PC-9 (cell line): ENCODE measurements around the gene TMEM179.

ENCODE experiments used
- EZH2 ChIP-seq: fragments of 200-600 bp; sonication (generic); IDR thresholded peaks from 2 replicates; pipeline ENCODE4 v1.8.0; 2017; ENCODE audit warnings: antibody characterized with exemption, low read depth
- TF ChIP-seq, protein P1 (sequence below): fragments of 200-600 bp; sonication (generic); conservative IDR thresholded peaks from 2 replicates; pipeline ENCODE4 v1.6.1; 2017; ENCODE audit warnings: mixed run types, antibody characterized with exemption, mild to moderate bottlenecking, moderate library complexity

DNA sequence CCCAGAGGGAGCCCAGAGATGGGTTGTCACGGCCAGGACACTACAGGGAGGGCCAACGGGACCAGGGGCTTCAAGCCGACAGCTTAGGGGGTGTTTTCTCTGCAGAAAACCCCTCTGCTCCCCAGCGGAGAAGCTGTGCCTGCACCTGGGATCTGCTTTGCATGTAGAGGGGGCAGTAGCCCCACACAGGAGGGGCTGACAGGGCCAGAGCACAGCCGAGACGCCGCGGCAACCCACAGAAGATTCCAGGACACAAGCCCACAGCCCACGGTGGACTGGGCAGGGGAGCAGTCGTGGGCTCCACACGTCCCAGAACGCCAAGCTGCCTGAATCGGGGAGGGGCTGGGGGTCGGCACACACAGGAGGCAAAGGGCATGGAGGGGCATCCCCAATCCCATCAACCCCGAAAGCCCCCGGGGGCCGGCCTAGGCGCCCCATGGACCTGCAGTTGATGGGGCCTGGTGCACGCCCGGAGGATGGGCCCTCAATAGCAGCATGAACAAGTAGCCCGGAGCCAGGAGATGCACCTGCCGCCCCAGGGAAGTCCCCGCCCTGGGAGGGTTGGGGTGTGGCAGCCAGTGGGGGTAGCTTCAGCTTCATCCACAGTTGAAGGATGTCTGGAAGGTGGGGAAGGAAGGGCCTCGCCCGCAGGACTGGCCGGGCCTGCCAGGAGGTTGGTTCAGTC, 30.5 kb upstream of the TMEM179 start:
- TF ChIP-seq, protein P1, sequence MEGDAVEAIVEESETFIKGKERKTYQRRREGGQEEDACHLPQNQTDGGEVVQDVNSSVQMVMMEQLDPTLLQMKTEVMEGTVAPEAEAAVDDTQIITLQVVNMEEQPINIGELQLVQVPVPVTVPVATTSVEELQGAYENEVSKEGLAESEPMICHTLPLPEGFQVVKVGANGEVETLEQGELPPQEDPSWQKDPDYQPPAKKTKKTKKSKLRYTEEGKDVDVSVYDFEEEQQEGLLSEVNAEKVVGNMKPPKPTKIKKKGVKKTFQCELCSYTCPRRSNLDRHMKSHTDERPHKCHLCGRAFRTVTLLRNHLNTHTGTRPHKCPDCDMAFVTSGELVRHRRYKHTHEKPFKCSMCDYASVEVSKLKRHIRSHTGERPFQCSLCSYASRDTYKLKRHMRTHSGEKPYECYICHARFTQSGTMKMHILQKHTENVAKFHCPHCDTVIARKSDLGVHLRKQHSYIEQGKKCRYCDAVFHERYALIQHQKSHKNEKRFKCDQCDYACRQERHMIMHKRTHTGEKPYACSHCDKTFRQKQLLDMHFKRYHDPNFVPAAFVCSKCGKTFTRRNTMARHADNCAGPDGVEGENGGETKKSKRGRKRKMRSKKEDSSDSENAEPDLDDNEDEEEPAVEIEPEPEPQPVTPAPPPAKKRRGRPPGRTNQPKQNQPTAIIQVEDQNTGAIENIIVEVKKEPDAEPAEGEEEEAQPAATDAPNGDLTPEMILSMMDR, result no peak
- no peak for TF ChIP-seq EZH2
